Neural progenitor cell (in vitro differentiated cells): ENCODE data around the gene SPIRE2.

Experiments
- EZH2phosphoT487 ChIP-seq: fragments of 200-600 bp; sonication (generic); IDR thresholded peaks from 2 replicates; pipeline ENCODE4 v1.6.1; 2017; ENCODE audit warnings: antibody characterized with exemption
- TF ChIP-seq, protein P1 (sequence below): fragments of 200-600 bp; sonication (generic); IDR thresholded peaks from 2 replicates; pipeline ENCODE4 v1.5.1; 2017; ENCODE audit warnings: antibody characterized with exemption, mild to moderate bottlenecking

DNA sequence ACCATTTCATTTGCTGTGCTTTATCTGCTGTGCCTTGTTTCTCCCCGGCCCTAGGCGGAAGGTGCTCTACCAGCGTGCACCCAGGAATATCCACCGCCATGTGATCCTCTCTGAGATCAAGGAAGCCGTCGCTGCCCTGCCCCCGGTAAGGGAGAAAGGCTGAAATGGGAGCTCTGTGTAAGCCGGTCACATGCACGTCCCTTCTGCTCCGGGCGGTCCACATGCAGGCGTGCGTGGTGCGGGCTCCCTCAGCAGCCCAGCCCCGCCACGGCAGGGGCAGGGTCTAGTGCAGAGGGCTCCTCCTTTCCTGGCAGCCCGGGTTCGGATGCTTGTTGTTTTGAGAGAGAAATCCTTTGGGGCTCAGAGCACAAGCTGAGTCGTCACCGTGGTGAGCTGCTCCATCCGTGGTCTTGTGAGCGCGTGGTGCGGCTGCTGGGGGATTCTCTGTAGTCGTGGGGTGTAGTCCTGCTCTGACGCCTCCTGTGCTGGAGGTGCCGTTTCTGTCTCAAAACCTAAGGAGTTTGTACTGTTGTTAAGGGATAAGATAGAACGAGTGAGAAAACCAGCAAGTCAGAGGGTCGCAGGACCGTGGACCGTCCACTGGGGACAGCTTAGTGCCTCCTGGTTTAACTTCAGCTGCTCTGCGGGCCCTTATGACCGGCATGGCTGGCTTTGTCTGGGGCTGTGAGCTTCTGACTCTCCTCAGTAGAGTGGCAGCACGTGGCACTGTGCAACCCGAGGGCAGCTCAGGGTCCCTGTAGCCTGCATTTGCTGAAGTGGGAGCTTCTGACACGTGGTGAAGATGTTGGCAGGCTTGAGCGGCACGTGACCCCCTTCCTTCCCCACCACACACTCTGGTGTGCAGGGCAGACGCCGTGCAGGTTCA, 78.1 kb downstream of the SPIRE2 start:
- TF ChIP-seq, protein P1, sequence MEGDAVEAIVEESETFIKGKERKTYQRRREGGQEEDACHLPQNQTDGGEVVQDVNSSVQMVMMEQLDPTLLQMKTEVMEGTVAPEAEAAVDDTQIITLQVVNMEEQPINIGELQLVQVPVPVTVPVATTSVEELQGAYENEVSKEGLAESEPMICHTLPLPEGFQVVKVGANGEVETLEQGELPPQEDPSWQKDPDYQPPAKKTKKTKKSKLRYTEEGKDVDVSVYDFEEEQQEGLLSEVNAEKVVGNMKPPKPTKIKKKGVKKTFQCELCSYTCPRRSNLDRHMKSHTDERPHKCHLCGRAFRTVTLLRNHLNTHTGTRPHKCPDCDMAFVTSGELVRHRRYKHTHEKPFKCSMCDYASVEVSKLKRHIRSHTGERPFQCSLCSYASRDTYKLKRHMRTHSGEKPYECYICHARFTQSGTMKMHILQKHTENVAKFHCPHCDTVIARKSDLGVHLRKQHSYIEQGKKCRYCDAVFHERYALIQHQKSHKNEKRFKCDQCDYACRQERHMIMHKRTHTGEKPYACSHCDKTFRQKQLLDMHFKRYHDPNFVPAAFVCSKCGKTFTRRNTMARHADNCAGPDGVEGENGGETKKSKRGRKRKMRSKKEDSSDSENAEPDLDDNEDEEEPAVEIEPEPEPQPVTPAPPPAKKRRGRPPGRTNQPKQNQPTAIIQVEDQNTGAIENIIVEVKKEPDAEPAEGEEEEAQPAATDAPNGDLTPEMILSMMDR, result no peak
- TF ChIP-seq EZH2phosphoT487, result no peak
